HG03064 (cell line): ENCODE data around the gene PIP4K2A.
A peak's percentile ranks its signal among the peaks of the same experiment; 100 is the strongest.

Source experiments
- ATAC-seq: cut with Tn5 transposase; IDR thresholded peaks from one replicate; pipeline ENCODE4 v1.9.1; 2021; ENCODE audit warnings: low read depth; ENCODE audit not compliant: unreplicated experiment

The PIP4K2A gene

DNA sequence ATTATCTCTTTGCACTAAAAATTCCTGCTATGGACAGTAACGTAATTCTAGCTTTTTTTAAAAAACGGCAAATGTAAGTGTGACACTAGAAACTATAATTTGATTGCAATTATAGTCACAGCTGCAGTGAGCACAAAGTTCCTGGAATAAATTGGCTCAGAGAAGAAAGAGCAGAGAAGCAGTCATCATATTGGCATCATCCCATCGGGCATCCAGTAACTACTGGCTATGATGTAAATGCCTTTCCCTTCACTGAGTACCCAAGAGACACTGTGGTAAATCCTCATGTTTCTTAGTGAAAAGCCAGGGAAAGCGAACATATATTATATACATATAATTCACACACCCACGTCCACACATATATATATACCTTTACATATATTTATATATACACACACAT, 43.6 kb downstream of the PIP4K2A start:
- no peak for ATAC-seq

DNA sequence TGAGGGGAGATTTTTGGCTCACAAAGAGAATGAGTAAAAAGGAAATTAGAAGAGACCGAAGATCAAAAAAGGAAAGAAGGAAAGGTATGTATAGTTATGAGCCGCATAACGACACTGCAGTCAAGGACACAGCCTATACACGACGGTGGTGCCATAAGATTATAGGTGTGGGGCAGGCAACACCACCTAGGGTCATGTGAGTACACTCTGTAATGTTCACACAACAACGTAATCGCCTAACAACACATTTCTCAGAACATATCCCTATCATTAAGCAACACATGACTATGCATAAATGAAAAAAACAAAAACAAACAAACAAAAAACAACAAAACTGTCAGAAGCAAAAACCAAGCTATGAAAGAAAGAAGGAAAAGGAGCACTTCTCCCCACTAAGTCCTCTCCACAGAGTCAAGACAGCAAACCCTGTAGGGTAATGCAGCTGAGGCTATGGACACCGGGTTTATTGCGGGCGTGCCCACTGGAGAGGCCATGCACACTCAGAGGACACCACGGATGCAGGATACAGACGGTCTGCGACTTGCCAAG, 45.1 kb downstream of the PIP4K2A start:
- ATAC-seq, result no peak

DNA sequence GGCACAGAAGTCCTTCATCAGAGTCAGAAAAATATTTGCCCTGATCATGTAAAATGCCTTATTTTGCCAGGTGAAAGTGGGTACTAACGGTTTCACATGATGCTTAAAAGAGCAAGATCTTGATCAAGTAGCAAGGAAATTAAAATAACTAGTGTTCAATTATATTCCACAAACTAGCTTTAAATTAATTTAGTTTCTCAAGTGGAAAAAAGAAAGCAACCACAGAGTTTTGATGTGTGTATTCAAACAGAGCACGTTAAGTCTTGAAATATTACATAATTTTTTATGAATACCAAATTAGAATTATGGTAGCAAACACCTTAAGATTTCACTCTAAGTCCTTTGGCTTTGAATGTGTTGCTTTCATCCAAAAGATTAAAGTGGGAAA, 47.3 kb downstream of the PIP4K2A start:
- no peak for ATAC-seq

DNA sequence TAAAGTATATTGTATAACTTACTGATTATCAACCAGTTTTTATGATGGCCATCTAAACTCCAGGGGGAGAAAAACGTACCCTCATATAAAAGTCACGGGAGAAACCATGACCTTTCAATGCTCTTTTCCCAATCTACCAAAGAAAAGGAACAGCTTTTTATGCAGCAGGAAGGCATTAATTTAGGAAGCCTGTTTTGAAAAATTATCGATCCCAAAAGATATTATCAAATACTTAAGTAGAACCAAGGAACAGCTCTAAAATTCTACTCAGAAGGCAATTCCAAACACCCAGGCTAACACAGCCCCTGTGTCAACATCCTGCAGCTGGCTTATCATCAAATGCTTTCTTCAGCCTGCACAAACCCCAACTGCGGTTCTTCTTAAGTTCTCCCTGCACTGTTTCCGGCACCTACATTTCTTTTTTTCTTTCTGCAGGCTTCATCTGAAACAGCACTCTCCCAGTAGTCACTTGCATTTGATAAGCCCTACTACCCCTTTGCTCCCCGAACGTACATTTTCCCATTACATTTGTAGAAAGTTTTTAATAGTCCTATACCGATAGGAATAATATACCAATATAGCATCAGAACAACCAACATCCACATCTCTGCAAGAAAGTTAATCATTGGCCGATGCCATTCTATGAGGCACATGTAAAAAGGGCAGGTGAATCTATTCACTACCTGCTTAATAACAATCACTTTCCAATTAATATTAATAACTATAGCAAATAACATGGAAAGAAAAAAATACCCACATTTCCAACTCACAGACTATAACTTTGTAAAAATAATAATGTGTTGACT, 47.9 kb downstream of the PIP4K2A start:
- peak; percentile 76 for ATAC-seq

DNA sequence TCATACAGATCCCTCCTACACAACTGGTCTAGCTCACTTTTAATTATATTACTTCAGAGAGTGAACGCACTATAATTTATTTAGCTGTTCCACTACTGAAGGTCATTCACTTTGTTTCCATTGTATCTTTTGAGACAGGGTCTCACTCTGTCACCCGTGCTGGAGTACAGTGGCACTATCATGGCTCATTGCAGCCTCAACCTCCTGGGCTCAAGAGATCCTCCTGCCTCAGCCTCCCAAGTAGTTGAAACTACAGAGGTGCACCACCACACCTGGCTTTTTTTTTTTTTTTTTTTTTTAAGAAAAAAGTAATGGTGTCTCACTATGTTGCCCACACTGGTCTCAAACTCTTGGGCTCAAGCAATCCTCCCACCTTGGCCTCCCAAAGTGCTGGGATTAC, 49.0 kb downstream of the PIP4K2A start:
- ATAC-seq, result no peak

DNA sequence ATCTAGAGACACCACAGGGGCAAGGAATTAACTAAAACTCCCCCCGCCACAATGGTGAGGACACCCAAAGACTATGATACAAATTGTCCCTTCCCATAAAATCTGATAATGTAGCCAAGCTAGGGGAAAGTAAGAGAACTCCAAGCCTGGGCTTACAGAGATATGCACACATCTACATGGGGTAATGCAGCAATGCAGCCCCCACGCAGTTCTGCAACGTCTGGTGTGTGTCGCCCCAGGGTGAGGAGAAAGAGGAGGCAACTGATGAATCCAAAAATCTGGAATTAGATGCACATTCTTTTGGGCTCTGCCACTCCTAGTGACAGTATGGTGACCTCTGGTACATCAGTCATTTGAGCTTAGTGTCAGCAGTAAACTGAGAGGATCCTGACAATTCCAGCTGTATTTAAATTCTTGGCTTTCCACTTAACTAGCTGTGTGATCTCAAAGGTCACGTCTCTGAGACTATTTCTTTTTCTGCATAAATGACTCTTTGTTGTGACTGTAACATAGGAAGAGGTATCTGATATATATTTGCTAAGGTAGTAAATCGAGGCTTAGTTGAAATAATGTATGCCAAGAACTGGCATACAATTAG, 51.5 kb downstream of the PIP4K2A start:
- no peak for ATAC-seq

DNA sequence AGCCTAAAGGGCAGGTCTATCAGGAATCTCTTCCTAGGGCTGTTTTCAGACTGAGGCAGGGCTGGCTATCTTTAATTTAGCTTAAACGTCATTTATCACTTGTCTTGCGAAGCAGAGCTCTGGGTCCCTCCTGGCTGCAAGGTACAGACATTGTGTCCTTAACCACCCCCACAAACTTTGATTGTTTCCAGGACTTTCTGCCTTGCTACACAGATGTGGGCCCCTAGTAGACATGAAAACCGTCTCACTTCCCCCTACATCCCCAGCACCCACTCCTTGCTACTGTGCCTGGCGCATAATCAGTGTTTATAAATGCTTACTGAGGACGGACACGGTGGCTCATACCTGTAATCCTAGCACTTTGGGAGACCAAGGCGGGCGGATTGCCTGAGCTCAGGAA, 54.5 kb downstream of the PIP4K2A start:
- ATAC-seq, result no peak

DNA sequence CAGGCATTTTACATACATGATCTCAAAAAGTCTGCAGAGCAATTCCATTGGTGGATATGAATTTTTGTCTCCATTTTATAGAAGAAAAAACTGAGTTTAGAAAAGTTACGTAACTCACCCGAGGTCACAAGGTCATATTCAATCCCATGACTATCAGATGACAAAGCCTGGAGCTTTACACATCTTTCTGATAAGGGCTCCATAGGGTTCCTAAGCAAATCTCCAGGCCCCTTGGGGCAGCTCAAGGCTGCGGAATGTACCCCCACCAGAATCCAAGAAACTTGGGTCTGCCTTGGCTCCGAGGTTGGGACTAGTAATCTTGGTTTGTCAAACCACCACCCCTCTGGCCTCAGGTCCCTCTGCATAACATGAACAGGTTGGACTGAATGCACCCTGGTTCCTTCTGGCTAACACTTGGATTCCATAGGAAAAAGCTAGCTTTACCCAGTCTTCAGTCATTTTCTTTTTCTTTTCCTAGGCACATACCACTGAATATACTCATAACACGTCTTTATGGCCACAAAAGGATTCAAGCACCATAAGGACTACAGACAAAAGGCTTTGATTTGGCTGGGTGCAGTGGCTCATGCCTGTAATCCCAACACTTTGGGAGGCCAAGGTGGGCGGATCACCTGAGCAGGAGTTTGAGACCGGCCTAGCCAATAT, 55.5 kb downstream of the PIP4K2A start:
- ATAC-seq, result no peak

DNA sequence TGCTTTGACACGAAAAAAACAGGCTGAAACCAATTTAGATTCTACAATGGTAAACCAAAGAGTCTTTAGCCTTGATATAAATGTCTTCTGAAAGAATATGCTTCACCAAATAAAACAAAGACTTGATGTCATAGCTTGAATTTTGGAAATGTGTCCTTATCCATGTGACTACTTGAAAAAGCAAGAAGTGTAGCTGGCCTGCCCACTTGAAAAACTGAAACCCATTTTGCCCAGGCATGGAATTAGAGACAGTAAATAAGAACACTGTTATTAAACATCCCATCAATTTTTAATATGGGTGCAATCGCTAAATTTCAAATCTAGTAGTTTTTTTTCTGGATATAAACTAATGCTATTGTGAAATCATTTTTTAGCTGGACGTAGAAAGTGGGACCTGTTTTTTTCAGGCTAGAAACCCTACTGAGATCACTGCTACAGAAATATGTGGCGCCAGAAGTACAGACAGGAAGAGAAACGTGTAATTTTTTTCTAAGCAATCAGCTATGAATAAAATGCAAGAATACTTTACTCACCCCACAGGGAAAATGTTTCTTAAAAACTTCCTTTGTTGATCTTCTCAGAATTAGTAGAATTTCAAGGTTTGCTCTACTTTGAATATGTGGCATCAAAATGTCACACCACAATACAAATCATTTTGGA, 56.7 kb downstream of the PIP4K2A start:
- no peak for ATAC-seq

DNA sequence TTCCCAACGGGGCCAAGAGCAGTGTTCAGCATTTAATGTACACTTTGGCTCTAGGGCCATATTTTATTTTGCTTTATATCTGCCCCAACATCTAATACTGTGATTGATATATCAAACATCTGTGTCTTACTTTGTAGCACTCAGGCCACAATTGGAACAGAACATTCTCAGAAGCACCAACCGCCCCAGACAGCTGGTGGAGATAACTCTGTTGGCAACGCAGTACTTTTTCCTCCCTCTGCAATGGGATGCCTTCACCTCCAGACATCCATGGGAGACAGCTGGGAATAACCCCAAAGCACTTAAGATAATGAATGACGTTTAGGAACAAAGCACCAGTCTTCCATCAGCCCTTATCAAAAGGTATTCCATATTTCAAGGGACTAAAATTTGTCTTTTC, 57.4 kb downstream of the PIP4K2A start:
- no peak for ATAC-seq

DNA sequence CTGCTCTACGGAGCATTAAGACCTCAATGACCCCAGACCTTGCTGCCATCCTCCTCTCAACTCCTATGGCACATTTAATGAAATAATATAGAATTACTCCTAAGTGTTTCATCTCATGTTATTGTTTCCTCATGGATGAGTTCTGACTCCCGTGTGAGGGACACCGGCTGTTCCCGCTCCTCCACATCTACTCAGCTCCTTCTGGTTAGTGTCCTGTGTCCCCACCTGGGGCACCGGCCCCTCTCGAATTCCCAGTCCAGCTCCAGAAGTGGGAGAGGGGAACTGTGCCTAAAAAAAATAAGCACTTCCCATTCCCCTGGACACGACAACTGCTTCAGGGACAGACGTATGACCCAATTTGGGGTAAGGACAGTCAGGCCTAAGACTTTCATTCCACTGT, 58.3 kb downstream of the PIP4K2A start:
- ATAC-seq, result no peak

DNA sequence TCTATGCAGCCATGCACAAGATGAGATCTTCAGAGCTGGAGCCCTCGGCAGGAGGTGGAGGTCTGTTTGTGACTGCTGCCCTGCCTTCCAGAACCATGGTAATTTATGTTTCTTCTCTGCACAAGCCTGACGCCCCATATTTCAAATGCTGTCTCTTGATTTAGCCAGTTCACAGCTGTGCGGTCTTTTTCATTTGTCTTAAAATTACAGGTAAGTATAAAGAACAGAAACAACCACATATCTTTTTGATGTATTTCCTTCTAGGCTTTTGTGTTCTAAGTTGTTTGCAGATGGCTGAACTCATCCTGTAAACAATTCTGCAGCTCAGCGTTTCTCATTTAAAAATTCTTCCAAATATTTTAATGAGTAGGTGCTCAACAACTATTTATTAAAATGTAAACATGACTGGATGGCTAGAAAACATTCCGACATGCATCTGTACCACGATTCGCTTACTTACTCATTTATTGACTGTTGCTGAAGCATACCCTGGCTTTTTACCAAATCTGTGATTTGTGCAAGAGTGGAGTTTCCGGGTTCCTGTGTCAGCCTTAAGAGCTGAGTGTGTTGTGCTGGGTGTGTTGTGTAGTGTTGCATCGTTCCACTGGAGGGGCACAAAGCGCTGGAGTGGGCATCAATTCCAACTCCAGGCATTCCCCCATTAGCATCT, 58.9 kb downstream of the PIP4K2A start:
- no peak for ATAC-seq

DNA sequence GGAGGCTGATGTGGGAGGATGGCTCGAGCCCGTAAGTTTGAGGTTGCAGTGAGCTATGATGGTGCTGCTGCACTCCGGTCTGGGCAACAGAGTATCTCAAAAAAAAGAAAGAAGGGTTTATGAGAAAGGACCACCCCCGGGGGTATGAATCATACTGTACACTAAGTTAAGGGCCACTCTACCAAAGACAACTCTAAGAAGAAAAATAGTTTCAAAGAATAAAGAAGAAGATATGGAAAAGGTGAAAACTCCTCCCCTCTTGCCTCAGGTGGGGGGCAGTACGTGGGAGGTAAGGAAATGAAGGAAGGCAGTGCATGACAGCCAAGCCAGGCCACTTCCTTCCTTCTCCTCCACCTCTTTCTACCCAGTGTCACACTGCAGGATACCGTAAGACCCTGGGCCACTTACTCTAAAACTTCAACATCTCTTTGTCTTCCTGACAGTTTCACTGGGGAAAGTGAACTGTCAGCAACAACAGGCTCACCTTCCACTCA, 61.3 kb downstream of the PIP4K2A start:
- no peak for ATAC-seq

DNA sequence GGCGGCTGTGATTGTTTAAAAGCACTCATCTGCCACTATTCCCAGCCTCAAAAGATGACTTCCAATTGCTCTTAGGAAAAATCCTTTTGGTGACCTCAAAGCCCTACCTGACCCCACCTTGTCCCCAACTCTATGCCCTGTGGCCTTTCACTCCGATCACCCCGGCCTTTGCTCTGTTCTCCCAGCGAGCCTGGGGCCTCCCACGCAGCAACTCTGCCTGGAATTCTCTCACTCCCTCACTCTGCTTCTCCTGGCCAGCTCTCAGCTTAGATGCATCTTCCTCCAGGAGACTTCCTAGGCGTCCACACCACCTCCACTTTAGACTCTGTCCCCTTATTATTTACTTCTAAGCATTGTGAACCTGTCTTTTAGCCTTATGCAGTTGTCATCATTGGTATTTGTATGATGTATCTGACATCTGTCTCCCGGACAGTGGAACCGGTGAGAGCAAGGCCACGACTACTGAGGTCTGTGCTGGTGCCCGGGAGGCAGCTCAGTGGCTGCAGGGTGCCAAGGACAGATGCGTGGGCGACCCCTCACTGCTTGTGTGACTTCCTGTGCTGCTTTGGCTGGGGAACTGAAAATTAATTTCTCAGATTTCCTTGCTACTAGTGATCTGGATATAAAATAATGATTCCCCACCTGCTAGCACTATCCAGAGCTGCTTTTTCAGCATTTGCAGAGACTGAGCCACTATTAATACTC, 63.0 kb downstream of the PIP4K2A start:
- ATAC-seq, result no peak

DNA sequence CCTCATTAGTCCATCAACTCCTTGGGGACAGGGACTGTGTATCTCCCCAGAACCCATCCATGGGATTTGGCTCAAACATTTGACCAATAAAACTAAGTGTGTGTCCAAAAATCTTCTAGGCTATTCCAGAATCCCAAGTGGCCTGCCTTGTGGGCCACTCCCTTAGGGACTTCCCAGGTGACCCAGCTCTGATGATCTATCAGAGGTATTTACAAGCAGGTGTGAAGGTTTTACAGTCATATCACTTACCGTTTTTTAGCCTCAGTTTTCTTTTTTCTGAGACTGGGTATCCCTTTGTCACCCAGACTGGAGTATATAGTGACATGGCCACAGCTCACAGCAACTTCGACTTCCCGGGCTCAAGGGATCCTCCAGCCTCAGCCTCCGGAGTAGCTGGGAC, 64.4 kb downstream of the PIP4K2A start:
- no peak for ATAC-seq

DNA sequence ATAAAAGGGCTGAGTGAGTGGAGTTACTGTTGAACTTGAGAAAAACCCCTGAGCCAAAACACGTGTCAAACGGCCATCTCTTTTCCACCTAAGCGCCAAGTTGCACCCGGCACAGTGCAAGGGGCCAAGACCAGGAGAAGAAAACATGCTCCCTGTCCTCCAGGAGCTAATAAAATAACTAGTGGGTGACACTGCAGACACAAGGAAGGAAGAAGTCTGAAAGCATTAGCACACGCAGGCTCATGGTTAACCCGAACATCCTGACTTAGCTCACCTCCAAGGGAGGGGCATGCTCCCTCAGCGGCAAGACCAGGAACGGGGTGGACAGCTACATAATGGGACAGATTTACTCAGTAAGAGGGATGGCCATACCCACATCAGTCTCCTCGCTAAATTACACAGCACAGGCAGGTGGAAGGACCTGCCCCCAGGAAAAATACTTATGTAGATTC, 65.0 kb downstream of the PIP4K2A start:
- no peak for ATAC-seq

DNA sequence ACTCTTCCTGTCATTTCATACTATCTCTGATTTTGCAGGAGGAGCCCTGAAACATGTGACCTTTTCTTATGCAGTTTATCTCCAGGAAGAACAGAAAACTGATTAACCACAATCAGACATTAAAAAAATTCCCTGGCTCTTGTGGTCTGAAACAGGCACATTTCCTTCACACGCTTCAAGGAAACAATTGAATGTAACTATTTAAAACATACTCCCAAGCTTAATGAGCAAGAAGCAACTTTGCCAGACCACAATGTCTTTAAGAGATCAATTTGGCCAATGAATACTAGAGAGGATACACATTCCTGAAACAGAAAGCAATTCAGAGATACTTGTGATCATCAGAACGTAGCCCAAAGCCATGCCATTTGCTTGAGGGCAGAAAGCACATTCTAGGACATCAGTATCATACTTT, 65.8 kb downstream of the PIP4K2A start:
- ATAC-seq, result no peak

DNA sequence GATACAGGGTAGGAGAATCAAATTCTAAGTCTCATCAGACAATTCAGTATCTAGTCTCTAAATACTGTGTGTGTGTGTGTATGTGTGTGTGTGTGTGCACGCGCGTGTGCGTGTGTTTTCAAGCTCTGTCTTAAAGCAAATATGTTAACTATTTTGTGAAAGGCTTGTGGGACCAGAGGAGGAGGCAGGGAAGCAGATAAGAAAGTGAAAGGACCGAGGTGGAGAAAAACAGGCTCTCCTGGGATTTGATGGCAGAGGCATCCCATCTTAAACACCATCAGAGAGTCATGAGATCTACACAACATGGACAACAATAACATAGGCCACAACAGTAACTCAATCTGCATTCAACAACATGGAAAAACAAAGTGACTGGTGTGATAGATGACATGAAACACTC, 67.1 kb downstream of the PIP4K2A start:
- ATAC-seq, result no peak

DNA sequence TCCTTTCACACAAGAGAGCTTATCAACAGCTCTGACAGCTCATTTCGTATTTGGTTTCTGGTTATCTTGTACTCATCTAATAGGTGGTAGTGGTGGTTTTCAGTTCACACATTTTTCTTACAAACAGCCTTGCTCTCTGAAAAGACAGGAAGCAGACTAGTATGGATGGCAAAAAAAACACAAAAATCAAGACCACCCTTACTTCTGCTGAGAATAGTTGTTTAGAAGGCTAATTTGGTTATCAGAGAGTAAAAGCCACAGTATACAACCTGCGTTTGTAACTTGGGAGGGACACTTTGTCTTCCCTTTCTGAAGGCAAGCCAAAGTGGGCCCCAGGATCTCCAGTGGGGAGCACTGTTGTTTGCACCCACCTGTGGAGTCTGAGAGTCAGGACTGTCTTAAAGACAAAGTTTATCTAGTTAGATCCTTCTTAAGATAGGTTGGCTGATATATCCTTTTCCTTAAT, 68.0 kb downstream of the PIP4K2A start:
- peak; percentile 64 for ATAC-seq

DNA sequence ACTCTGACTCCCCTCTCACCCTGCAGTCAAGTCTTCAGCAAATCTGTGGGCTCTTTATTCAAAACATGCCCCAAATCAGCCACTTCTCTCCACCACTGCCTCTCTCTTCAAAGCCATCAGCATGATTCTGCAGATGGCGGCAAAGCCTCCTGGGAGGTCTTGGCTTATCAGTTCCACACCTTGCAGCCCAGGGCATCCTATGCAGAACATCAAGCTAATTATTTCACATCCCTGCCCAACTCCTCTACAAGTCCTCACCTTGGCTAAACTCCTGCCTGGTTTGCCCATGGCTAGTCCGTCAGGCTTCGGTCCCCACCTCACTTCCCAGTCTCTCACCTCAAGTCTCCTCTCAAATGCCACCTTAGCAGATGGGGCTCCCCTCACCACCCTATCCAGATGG, 70.2 kb downstream of the PIP4K2A start:
- ATAC-seq, result no peak
